GM21423 (cell line): Measurements from ENCODE around the gene SDK1.

Experiments
- ATAC-seq: cut with Tn5 transposase; IDR thresholded peaks from one replicate; pipeline ENCODE4 v1.9.1; 2021; ENCODE audit warnings: mild to moderate bottlenecking, moderate library complexity; ENCODE audit not compliant: unreplicated experiment

Gene SDK1

GRCh38 chr7:3518546-3518945 is 217.5 kb downstream of the SDK1 start:
- ATAC-seq: no peak

DNA sequence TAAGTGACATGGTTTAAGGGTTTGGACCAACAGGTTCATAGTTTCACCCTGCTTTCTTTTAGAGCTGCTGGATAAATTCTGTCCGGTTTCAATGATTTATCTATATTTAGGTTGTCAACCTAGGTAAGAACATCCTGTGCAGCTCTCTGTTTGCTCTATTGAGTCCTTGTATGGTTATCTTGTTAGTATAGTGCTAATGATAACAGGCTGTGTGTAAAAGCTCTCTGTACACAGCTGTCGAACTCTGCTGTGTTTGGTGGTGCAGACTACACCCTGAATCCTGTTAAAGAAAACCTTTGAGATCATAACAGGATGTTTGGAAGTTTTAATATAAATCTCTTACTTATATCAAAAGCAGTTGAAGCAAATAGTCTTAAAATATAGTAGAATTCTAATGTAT is 219.2 kb downstream of the SDK1 start:
- ATAC-seq: no peak

GRCh38 chr7:3527496-3528124 is 226.6 kb downstream of the SDK1 start:
- no peak for ATAC-seq

DNA sequence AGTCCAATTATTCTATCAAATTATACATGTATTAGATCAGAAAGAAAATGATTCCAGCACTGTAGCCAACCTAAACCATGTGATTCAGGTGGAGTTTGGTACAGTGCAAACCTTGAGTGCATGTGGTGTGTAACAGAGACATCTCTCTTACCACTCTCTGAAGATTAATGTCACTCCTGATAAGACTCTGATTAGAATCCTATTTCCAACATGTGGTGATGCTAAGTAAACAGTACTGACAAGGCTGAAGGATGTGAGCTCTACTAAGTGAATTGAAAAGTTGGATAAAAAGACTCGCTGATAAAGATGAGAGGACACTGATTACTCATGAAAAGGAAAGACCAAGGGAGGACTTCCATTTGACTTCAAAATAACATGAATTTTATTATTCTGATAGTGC is 232.0 kb downstream of the SDK1 start:
- no peak for ATAC-seq

- no peak for ATAC-seq
Measured at GRCh38 chr7:3537210-3537875, 236.3 kb downstream of the SDK1 start.

DNA sequence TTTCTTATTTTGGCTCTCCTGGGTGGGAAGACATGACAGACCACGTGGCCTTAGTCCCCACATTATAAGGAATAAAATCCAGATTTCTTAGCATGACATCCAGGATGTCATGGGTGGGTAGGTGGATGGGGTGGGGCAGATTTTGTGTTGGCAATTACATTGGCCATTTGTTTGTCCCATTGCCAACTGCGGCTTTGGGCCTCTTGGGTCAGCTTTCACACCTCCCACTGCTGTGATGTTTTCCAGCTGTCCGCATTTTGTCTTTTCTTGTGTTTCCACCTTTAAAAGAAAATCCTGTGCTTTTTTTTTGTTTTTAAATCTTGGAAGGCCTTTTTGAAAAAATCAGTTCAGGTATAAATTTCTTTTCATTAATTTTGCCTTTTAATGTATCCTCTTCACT is 237.0 kb downstream of the SDK1 start:
- ATAC-seq: no peak

GRCh38 chr7:3540456-3541220 is 239.6 kb downstream of the SDK1 start:
- no peak for ATAC-seq

- no peak for ATAC-seq
Measured at GRCh38 chr7:3544202-3544601, 243.2 kb downstream of the SDK1 start.

DNA sequence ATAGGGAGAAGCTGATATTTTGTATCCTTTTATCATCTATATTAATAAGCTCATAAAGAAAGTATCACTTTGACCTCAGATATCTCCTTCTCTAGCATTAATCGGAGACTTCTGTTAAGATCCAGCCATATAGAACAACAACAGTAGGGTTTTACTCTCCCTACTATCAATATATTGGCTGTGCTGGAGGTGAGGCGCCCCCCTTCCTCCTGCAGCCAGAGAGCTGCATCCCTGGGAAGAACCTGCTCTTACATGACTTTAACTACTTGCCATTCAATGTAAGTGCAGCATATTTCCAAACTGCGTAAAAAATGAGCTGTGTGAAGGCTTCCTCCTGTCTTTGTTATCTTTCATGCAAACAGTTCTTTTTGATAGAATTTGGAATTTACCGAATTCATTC is 247.8 kb downstream of the SDK1 start:
- ATAC-seq: no peak

- ATAC-seq: no peak
Measured at GRCh38 chr7:3549601-3550000, 248.5 kb downstream of the SDK1 start.

DNA sequence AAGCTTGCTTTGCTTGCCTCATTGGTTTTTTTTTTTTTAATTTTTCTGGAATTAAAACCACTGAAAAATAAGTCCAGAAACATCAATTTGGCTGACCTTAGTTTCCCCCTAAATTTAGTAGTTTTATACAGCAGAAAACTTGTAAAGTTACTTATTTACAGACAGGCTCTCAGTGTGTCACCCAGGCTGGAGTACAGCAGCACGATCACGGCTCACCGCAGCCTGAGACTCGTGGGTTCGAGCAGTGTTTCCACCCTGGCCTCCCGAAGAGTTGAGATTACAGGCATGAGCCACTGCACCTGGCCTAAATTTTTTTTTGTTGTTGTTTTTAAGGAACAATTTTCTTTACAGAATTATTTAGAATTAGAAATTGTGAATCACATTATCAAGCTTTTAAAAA is 250.5 kb downstream of the SDK1 start:
- ATAC-seq: no peak

DNA sequence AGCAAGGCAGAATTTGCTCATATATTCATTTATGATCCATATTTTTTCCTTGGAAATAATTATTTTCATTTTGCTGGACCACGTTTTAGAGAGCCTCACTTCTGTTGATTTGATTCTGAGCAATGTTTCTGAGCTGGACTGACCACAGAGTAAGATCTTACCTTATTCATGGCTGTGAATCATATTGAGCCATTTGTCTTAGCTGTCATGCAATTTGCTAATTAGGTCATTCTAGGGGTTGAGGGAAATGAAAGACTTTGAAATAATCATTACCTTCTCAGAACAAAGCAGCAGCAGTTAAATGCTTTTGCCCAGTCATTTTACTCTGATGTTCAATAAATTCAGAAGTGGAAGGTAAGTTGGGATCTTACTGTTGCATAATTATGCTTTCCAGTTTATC is 251.4 kb downstream of the SDK1 start:
- ATAC-seq: no peak

- no peak for ATAC-seq
Measured at GRCh38 chr7:3558400-3558799, 257.3 kb downstream of the SDK1 start.

DNA sequence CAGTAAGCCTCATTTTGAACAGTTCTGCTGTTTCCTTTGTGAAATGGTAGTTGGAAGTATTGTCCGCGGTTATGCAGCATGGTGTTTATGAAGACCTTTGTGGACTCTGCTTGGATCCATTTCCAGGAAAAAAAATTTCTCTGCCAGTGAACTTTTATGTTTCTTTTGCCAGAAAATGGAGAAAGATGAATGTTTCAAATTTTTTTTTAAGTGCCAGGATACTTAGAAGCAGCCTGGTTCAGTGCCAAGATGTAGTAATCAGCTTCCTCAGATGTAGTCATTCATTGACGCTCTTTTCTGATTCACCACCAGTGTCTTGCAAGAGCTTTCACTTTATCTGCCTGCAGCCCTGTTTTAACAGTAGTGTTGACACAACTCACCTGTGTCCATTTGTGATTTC is 258.2 kb downstream of the SDK1 start:
- no peak for ATAC-seq

DNA sequence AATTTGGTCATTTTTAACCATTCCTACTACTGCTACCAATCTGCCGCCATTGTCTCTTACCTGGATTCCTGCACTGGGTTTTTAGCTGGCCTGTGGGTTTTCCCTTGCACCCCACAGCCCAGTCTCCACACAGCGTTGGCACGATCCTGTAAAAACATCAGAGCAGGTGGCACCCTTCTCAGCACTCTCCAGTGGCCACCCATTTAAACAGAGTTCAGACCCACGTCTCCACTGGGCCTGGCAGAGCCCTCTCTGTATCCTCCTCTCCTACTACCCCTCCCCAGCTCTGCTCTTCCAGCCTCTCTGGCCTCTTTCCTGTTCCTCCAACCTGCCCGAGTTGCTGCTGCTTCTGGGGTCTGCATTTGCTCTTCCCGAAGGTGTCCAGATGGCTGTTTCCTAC is 259.4 kb downstream of the SDK1 start:
- no peak for ATAC-seq

GRCh38 chr7:3561932-3562331 is 260.9 kb downstream of the SDK1 start:
- no peak for ATAC-seq

- no peak for ATAC-seq
Measured at GRCh38 chr7:3564231-3564630, 263.2 kb downstream of the SDK1 start.

- no peak for ATAC-seq
Measured at GRCh38 chr7:3568516-3568915, 267.5 kb downstream of the SDK1 start.

DNA sequence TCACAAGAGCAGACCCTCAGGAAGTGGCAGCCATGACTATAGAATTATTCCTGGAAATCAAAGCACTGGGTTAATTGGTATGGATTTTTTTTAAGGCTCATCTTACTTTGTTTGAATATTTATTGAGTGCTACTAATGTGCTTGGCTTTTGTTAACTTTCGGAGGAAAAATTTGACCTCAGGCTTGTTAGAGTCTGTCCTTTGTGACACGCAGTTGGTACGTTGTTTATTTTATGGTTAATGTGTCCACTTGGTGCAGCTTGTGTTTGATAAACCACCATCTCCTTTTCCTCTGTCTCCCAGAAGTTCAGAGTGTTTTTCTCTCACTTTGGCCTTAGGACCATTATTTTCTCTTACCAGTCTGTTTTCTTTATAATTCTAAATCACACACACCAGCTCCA is 268.6 kb downstream of the SDK1 start:
- no peak for ATAC-seq

GRCh38 chr7:3573151-3573550 is 272.1 kb downstream of the SDK1 start:
- ATAC-seq: no peak

DNA sequence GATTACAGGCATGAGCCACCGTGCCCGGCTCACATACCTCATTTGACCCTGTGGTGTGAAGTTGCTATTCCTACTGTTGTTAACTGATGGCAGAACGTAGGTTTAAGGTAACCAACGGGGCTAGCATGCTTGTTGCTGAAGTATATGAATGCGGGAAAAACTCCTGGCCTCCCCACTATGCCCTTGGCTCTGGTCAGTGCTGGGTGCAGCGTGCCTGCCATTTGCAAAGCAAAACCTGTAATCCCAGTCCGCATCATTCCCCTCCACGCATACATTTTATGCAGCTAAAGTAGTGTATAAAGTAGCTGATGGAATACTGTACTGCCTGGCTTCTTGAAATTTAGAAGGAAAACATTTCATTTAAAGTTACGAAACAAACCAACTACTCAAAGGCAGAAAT is 273.3 kb downstream of the SDK1 start:
- ATAC-seq: no peak
